Measurements from ENCODE around the gene CYP26B1. TPM values are rescaled to one million over a fixed set of nuclear protein-coding genes. Genes with fewer than 3 reads are reported as not detected.

Gene CYP26B1
- total RNA-seq, 1 donor from 2014 or later = 4.7 TPM

DNA sequence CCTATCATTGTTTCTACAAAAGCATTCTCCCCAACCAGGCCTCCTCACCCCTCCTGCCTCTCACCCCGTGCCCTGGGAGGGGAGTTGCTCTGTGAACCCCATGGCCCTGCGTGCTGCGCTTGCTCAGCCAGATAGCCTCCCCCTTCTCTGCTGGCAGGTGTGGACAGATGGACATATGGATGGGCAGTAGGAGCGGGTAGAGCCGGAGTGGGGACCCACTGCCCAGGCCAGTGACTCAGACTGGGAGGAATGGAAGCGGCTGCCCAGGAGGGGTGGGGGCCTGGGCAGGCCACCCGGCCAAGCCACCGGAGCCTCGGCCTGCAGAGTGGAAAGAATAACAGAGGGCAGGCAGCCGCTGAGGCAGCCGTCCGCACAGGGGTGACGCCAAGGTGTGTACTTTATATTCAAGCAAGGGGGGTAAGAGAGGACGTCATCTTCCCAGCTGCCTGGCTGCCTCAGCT lies 8.7 kb downstream of the CYP26B1 start:
- H3K27me3 Mint-ChIP-seq (ENCODE audit: low read depth) = no peaks in the 10 kb centered on the region
- H3K36me3 Mint-ChIP-seq (ENCODE audit: low read depth) = no peaks in the 10 kb centered on the region
- TF ChIP-seq CTCF (IDR thresholded peaks at IDR 0.05) = no peak
- peaks cover 20% of the 10 kb centered on the region for H3K4me1 Mint-ChIP-seq (ENCODE audit: low read depth)
- DNase-seq (ENCODE audit: low spot score) = peak; percentile 79
- no peaks in the 10 kb centered on the region for H3K9me3 Mint-ChIP-seq (ENCODE audit: low read depth)
- no peak overlapping the region for H3K4me3 Mint-ChIP-seq (ENCODE audit: unreplicated experiment)
- H3K27ac Mint-ChIP-seq (ENCODE audit: unreplicated experiment) = no peak overlapping the region

GRCh38 chr2:72138011-72138881 lies 9.4 kb downstream of the CYP26B1 start:
- peaks cover 14% of the 10 kb centered on the region for H3K4me1 Mint-ChIP-seq (ENCODE audit: low read depth)
- no peaks in the 10 kb centered on the region for H3K36me3 Mint-ChIP-seq (ENCODE audit: low read depth)
- no peak overlapping the region for H3K27ac Mint-ChIP-seq (ENCODE audit: unreplicated experiment)
- H3K27me3 Mint-ChIP-seq (ENCODE audit: low read depth) = no peaks in the 10 kb centered on the region
- H3K9me3 Mint-ChIP-seq (ENCODE audit: low read depth) = no peaks in the 10 kb centered on the region
- TF ChIP-seq CTCF (IDR thresholded peaks at IDR 0.05) = no peak
- DNase-seq (ENCODE audit: low spot score) = peak; percentile 87
- H3K4me3 Mint-ChIP-seq (ENCODE audit: unreplicated experiment) = no peak overlapping the region

GRCh38 chr2:72137498-72138010 lies 10.1 kb downstream of the CYP26B1 start:
- peaks cover 14% of the 10 kb centered on the region for H3K4me1 Mint-ChIP-seq (ENCODE audit: low read depth)
- no peak overlapping the region for H3K4me3 Mint-ChIP-seq (ENCODE audit: unreplicated experiment)
- TF ChIP-seq CTCF (IDR thresholded peaks at IDR 0.05) = peak; percentile 99
- peak; percentile 77 for DNase-seq (ENCODE audit: low spot score)
- no peaks in the 10 kb centered on the region for H3K9me3 Mint-ChIP-seq (ENCODE audit: low read depth)
- H3K27ac Mint-ChIP-seq (ENCODE audit: unreplicated experiment) = no peak overlapping the region
- no peaks in the 10 kb centered on the region for H3K27me3 Mint-ChIP-seq (ENCODE audit: low read depth)
- H3K36me3 Mint-ChIP-seq (ENCODE audit: low read depth) = no peaks in the 10 kb centered on the region

DNA sequence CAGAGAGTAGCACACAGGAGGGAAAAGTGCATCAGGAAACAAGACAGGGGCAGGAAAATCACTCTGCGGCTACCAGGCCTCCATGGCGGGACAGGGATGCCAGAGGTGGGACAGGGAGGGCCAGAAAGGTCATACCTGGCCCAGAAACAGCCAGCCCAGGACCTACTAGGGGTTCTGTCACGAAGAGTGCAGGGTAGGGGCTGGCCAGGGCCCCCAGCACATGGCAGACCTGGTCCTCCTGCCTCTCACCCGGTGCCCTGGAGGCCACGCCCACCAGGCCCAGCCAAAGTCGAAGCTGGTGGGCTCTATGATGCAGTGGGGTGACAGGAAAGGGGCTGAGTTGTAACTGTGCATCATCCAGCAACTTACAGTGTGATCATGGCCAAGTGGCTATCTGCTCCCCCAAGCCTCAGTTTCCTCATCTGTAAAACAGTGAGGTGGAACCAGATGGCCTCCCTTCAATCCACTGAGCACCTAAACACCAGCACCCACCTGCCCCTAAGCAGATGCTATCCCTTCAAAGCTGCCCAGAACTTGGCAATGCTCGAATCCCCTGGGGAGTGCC lies 10.6 kb downstream of the CYP26B1 start:
- peak; percentile 63 for DNase-seq (ENCODE audit: low spot score)
- H3K27me3 Mint-ChIP-seq (ENCODE audit: low read depth) = no peaks in the 10 kb centered on the region
- peaks cover 14% of the 10 kb centered on the region for H3K4me1 Mint-ChIP-seq (ENCODE audit: low read depth)
- H3K9me3 Mint-ChIP-seq (ENCODE audit: low read depth) = no peaks in the 10 kb centered on the region
- H3K36me3 Mint-ChIP-seq (ENCODE audit: low read depth) = no peaks in the 10 kb centered on the region
- H3K27ac Mint-ChIP-seq (ENCODE audit: unreplicated experiment) = no peak overlapping the region
- TF ChIP-seq CTCF (IDR thresholded peaks at IDR 0.05) = no peak
- H3K4me3 Mint-ChIP-seq (ENCODE audit: unreplicated experiment) = no peak overlapping the region

DNA sequence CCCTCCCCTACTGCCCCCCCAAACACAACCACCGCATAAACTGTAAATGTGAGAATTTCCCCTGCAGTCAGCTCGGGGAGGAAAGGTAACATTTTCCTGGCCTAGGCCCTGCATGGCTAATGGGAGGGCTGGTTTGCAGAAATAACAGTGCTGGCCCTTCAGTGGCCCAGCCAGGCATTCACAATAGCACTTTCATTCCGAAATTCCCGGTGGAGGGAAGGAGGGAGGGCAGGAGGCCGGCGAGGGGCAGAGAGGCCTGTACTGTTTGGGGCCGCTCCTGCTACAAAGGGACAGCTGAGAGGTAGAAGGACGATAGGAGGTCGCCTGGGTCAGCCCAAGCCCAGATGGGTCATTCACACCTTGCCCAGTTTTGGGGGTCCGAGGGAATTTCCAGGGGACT lies 11.3 kb downstream of the CYP26B1 start:
- TF ChIP-seq CTCF (IDR thresholded peaks at IDR 0.05) = no peak
- H3K4me1 Mint-ChIP-seq (ENCODE audit: low read depth) = peaks cover 14% of the 10 kb centered on the region
- H3K4me3 Mint-ChIP-seq (ENCODE audit: unreplicated experiment) = no peak overlapping the region
- H3K27ac Mint-ChIP-seq (ENCODE audit: unreplicated experiment) = no peak overlapping the region
- no peaks in the 10 kb centered on the region for H3K9me3 Mint-ChIP-seq (ENCODE audit: low read depth)
- peaks cover under 1% of the 10 kb centered on the region for H3K27me3 Mint-ChIP-seq (ENCODE audit: low read depth)
- no peaks in the 10 kb centered on the region for H3K36me3 Mint-ChIP-seq (ENCODE audit: low read depth)
- DNase-seq (ENCODE audit: low spot score) = peak; percentile 58

Data from chondrocyte (in vitro differentiated cells).